ENCODE results near the gene RAET1G.

Gene RAET1G

GRCh38 chr6:149867876-149868640 is 54.9 kb downstream of the RAET1G start:
- no peak for DNase-seq (ENCODE audit: low read depth in 2 of 2)
